GM13977 (cell line): ENCODE results near the gene RASAL2.

Experiments
- DNase-seq: peaks from one replicate; pipeline ENCODE4 v3.0.0; 2012; ENCODE audit warnings: low spot score
- CTCF ChIP-seq: IDR thresholded peaks from 2 replicates; pipeline ENCODE4 v1.5.1; 2012; ENCODE audit warnings: mild to moderate bottlenecking, control low read depth; ENCODE audit not compliant: insufficient read depth; ENCODE audit errors: extremely low read depth, missing control alignments
- in situ Hi-C: fragments of 300-500 bp; cut with MboI; formaldehyde crosslinking; loops from one replicate; pipeline ENCODE4 v1.12.0; 2022; ENCODE audit warnings: low sequenced_read_pairs, low pct_unique_long_range_greater_than_20kb, mixed read lengths, inconsistent platforms; ENCODE audit not compliant: unreplicated experiment

Gene RASAL2

GRCh38 chr1:178533121-178533946, 439.4 kb downstream of the RASAL2 start:
- TF ChIP-seq CTCF, result no peak
- in situ Hi-C loops, result loop anchor here (25.0 kb wide), 1 partner anchor 829 kb away; the partner anchor contains the start of gene AXDND1
- no peak for DNase-seq
